HG02678 (cell line): ENCODE data around the gene TMEM259.

Source experiments
- ATAC-seq: cut with Tn5 transposase; IDR thresholded peaks from one replicate; pipeline ENCODE4 v1.9.1; 2021; ENCODE audit warnings: mild to moderate bottlenecking, moderate library complexity; ENCODE audit not compliant: unreplicated experiment

TMEM259 gene

GRCh38 chr19:1017906-1018305 lies 3.0 kb downstream of the TMEM259 start:
- ATAC-seq, result no peak

GRCh38 chr19:1017115-1017905 lies 3.6 kb downstream of the TMEM259 start:
- no peak for ATAC-seq

GRCh38 chr19:1016647-1017114 lies 4.2 kb downstream of the TMEM259 start:
- ATAC-seq, result no peak

GRCh38 chr19:1015782-1016646 lies 4.9 kb downstream of the TMEM259 start:
- no peak for ATAC-seq

GRCh38 chr19:1015061-1015781 lies 5.7 kb downstream of the TMEM259 start:
- no peak for ATAC-seq

- no peak for ATAC-seq
Measured at GRCh38 chr19:1014161-1015060, 6.5 kb downstream of the TMEM259 start.

GRCh38 chr19:1013218-1013617 lies 7.7 kb downstream of the TMEM259 start:
- ATAC-seq, result no peak

- ATAC-seq, result no peak
Measured at GRCh38 chr19:1012334-1012733, 8.6 kb downstream of the TMEM259 start.

GRCh38 chr19:1011831-1012333 lies 9.0 kb downstream of the TMEM259 start:
- no peak for ATAC-seq

GRCh38 chr19:1010586-1011510 lies 10.1 kb downstream of the TMEM259 start:
- ATAC-seq, result no peak

- no peak for ATAC-seq
Measured at GRCh38 chr19:1009981-1010538, 10.9 kb downstream of the TMEM259 start.

- no peak for ATAC-seq
Measured at GRCh38 chr19:1009041-1009980, 11.6 kb downstream of the TMEM259 start.

- no peak for ATAC-seq
Measured at GRCh38 chr19:1008268-1009040, 12.5 kb downstream of the TMEM259 start.

- no peak for ATAC-seq
Measured at GRCh38 chr19:1007399-1008251, 13.3 kb downstream of the TMEM259 start.

GRCh38 chr19:1006711-1007398 lies 14.1 kb downstream of the TMEM259 start:
- no peak for ATAC-seq
